HCT116 (cell line): ENCODE data around the gene RAB30. TPM values are rescaled to one million over a fixed set of nuclear protein-coding genes. Genes with fewer than 3 reads are reported as not detected.

Experiments
- ATAC-seq: fragments of 200-7000 bp; cut with Tn5 transposase; 2 replicates; pipeline ENCODE4 v1.9.1; 2020; ENCODE audit warnings: mild to moderate bottlenecking, moderate library complexity
- BruUV-seq: library from RNA; stranded (reverse); fragments of 400-500 nt; replicated peaks from 2 replicates; lab custom pipeline; 2021; lab: Mats Ljungman, UMichigan
- CTCF ChIA-PET: fragments of 300-600 bp; sonication (Branson Sonifier 250); formaldehyde crosslinking; loops from one replicate; lab custom pipeline; 2021; ENCODE audit warnings: antibody characterized with exemption; lab: Charles Lee
- POLR2A ChIA-PET: fragments of 300-600, 350-600 bp; sonication (Branson Sonifier 250); formaldehyde crosslinking; loops from one replicate; lab custom pipeline; 2021; ENCODE audit warnings: antibody characterized with exemption; lab: Charles Lee
- RAD21 ChIA-PET, 2 experiments: fragments of 300-600 bp; sonication (Branson Sonifier 250); formaldehyde crosslinking; loops; one replicate each; lab custom pipeline; 2023; ENCODE audit warnings: low total read pairs in 2 of 2; ENCODE audit not compliant: uncharacterized antibody in 2 of 2, unreplicated experiment in 2 of 2, low non-redundant PET in 1 of 2; lab: Charles Lee
- DNase-seq: peaks from one replicate; pipeline ENCODE4 v3.0.0-alpha.2; 2010; ENCODE audit warnings: low read depth, low spot score
- H2AFZ ChIP-seq: fragments of 200-600 bp; shearing (Covaris generic), sonication (generic); 2 replicates; pipeline ENCODE4 v1.6.1; 2017; ENCODE audit warnings: low read depth, mixed run types, mixed read lengths, antibody characterized with exemption, low read length; ENCODE audit not compliant: poor library complexity, severe bottlenecking
- H3K27ac ChIP-seq: 2 replicates; pipeline ENCODE4 v1.5.1; 2012; ENCODE audit warnings: low read depth, low read length
- H3K27me3 ChIP-seq: fragments of 200-600 bp; sonication (generic); 2 replicates; pipeline ENCODE4 v1.6.1; 2016; ENCODE audit warnings: mixed run types, low read length, mixed read lengths; ENCODE audit not compliant: insufficient read depth
- H3K36me3 ChIP-seq, 2 experiments: fragments of 200-500 bp in 1 of 2; fragments of 200-600 bp in 1 of 2; sonication (Bioruptor generic) in 1 of 2; sonication (generic) in 1 of 2; 2 replicates each; pipeline versions ENCODE4 v1.5.1 to v1.6.1; 2014 to 2016; ENCODE audit warnings: low read length in 2 of 2, inconsistent platforms in 1 of 2, mixed read lengths in 1 of 2, mixed run types in 1 of 2; ENCODE audit not compliant: insufficient read depth in 2 of 2, control insufficient read depth in 1 of 2
- H3K4me1 ChIP-seq, 2 experiments: fragments of 200-600 bp in 1 of 2; sonication (generic) in 1 of 2; 2 replicates each; pipeline versions ENCODE4 v1.5.1 to v1.6.1; 2012 to 2017; ENCODE audit warnings: low read length in 2 of 2, inconsistent platforms in 1 of 2, mild to moderate bottlenecking in 1 of 2, mixed read lengths in 1 of 2, mixed run types in 1 of 2, moderate library complexity in 1 of 2; ENCODE audit not compliant: insufficient read depth in 2 of 2, control insufficient read depth in 1 of 2
- H3K4me2 ChIP-seq: fragments of 200-600 bp; sonication (generic); 2 replicates; pipeline ENCODE4 v1.6.1; 2017; ENCODE audit warnings: mixed run types, low read length, mixed read lengths
- H3K4me3 ChIP-seq, 2 experiments: fragments of 200-600 bp in 1 of 2; sonication (generic) in 1 of 2; replicated peaks in 1 of 2; 2 replicates each; pipeline ENCODE4 v1.5.1; 2011 to 2016; ENCODE audit warnings: low read length in 2 of 2, control low read depth in 1 of 2, low read depth in 1 of 2, mild to moderate bottlenecking in 1 of 2, mixed read lengths in 1 of 2, mixed run types in 1 of 2
- H3K79me2 ChIP-seq: fragments of 200-600 bp; sonication (generic); 2 replicates; pipeline ENCODE4 v1.6.1; 2017; ENCODE audit warnings: mild to moderate bottlenecking, mixed run types, low read length, moderate library complexity, mixed read lengths; ENCODE audit not compliant: insufficient read depth
- H3K9ac ChIP-seq: fragments of 200-600 bp; sonication (generic); 2 replicates; pipeline ENCODE4 v1.6.1; 2016; ENCODE audit warnings: low read length, mixed read lengths
- H3K9me2 ChIP-seq: fragments of 200-600 bp; sonication (generic), shearing (Covaris generic); 2 replicates; pipeline ENCODE4 v1.6.1; 2017; ENCODE audit warnings: mixed run types, mild to moderate bottlenecking, moderate library complexity; ENCODE audit not compliant: insufficient read depth
- H3K9me3 ChIP-seq, 2 experiments: fragments of 200-500 bp in 1 of 2; fragments of 200-600 bp in 1 of 2; sonication (Bioruptor generic) in 1 of 2; sonication (generic) in 1 of 2; 2 replicates each; pipeline ENCODE4 v1.6.1; 2014 to 2017; ENCODE audit warnings: low read length in 2 of 2, mixed read lengths in 2 of 2, inconsistent platforms in 1 of 2, low read depth in 1 of 2, mild to moderate bottlenecking in 1 of 2, mixed run types in 1 of 2, moderate library complexity in 1 of 2; ENCODE audit not compliant: control insufficient read depth in 1 of 2, insufficient read depth in 1 of 2
- H4K20me1 ChIP-seq: fragments of 200-600 bp; sonication (generic), shearing (Covaris generic); 2 replicates; pipeline ENCODE4 v1.6.1; 2017; ENCODE audit warnings: mixed run types, mild to moderate bottlenecking, moderate library complexity; ENCODE audit not compliant: insufficient read depth
- CBX3 ChIP-seq: IDR thresholded peaks from 2 replicates; pipeline ENCODE4 v1.6.1; 2012; ENCODE audit warnings: low read depth
- CEBPB ChIP-seq: IDR thresholded peaks from 2 replicates; pipeline ENCODE4 v1.6.1; 2012; ENCODE audit warnings: low read depth
- EGR1 ChIP-seq: IDR thresholded peaks from 2 replicates; pipeline ENCODE4 v1.6.1; 2012; ENCODE audit warnings: low read depth
- ELF1 ChIP-seq: IDR thresholded peaks from 2 replicates; pipeline ENCODE4 v1.6.1; 2012; ENCODE audit warnings: low read depth, borderline replicate concordance
- EZH2 ChIP-seq: fragments of 200-600 bp; sonication (generic); IDR thresholded peaks from 2 replicates; pipeline ENCODE4 v1.6.1; 2017; ENCODE audit warnings: antibody characterized with exemption, mixed run types
- EZH2phosphoT487 ChIP-seq: fragments of 200-600 bp; IDR thresholded peaks from 2 replicates; pipeline ENCODE4 v1.6.1; 2018; ENCODE audit warnings: antibody characterized with exemption, borderline replicate concordance
- FOSL1 ChIP-seq: IDR thresholded peaks from 2 replicates; pipeline ENCODE4 v1.6.1; 2012; ENCODE audit warnings: low read depth
- JUND ChIP-seq: IDR thresholded peaks from 2 replicates; pipeline ENCODE4 v1.6.1; 2012
- MAX ChIP-seq: IDR thresholded peaks from 2 replicates; pipeline ENCODE4 v1.6.1; 2012
- POLR2A ChIP-seq: IDR thresholded peaks from 2 replicates; pipeline ENCODE4 v1.7.0; 2011; ENCODE audit warnings: borderline replicate concordance; ENCODE audit not compliant: insufficient read depth, insufficient read length; ENCODE audit errors: extremely low read depth
- POLR2AphosphoS5 ChIP-seq: IDR thresholded peaks from 2 replicates; pipeline ENCODE4 v1.6.1; 2011; ENCODE audit warnings: mild to moderate bottlenecking, low read depth, low read length, moderate library complexity
- RAD21 ChIP-seq: IDR thresholded peaks from 2 replicates; pipeline ENCODE4 v1.6.1; 2012; ENCODE audit warnings: low read depth, mild to moderate bottlenecking
- SRF ChIP-seq: IDR thresholded peaks from 2 replicates; pipeline ENCODE4 v1.6.1; 2012; ENCODE audit warnings: low read depth
- TCF7L2 ChIP-seq: IDR thresholded peaks from 2 replicates; pipeline ENCODE4 v1.7.0; 2011; ENCODE audit warnings: borderline replicate concordance, inconsistent platforms; ENCODE audit not compliant: insufficient read depth, insufficient read length; ENCODE audit errors: extremely low read depth
- YY1 ChIP-seq: IDR thresholded peaks from 2 replicates; pipeline ENCODE4 v1.6.1; 2011; ENCODE audit warnings: low read length, low read depth, moderate library complexity, mild to moderate bottlenecking; ENCODE audit not compliant: insufficient replicate concordance; ENCODE audit errors: extremely low read depth
- ZBTB33 ChIP-seq: IDR thresholded peaks from 2 replicates; pipeline ENCODE4 v1.6.1; 2011; ENCODE audit warnings: mild to moderate bottlenecking, low read length, moderate library complexity; ENCODE audit not compliant: insufficient replicate concordance; ENCODE audit errors: extremely low read depth
- ZFX ChIP-seq: fragments of 450-650 bp; IDR thresholded peaks from 2 replicates; pipeline ENCODE4 v1.6.1; 2017
- ZNF274 ChIP-seq: fragments of 200-500 bp; sonication (Bioruptor generic); IDR thresholded peaks from 2 replicates; pipeline ENCODE4 v1.6.1; 2014; ENCODE audit warnings: mild to moderate bottlenecking, low read depth, low read length, inconsistent platforms
- intact Hi-C: fragments of 100-400 bp; cut with micrococcal nuclease; formaldehyde crosslinking; loops from 2 replicates; pipeline ENCODE4 v1.10.0; 2022
- total RNA-seq: library from RNA; stranded (reverse); gene quantifications from one replicate; pipeline ENCODE4 v1.2.1, GENCODE V29; 2021; ENCODE audit not compliant: unreplicated experiment

Gene RAB30
- total RNA-seq, 1 experiment from 2014 or later, result 5.7 TPM

GRCh38 chr11:82930734-82931133, 141.0 kb downstream of the RAB30 start:
- ChIA-PET RAD21 (no interaction called here), POLR2A (no interaction called here)
- Histone ChIP-seq H4K20me1 (no peaks in the 10 kb centered on the region), H3K27ac (no peak overlapping the region), H3K4me1 (no peaks in the 10 kb centered on the region), H3K36me3 (peaks cover 8 to 26% of the 10 kb centered on the region in 2 experiments; a peak in 3 of 4 replicates), H3K9me2 (no peaks in the 10 kb centered on the region)
- BruUV-seq, result no TSS peak
- DNase-seq, result no peak
- TF ChIP-seq YY1, result no peak
- TF ChIP-seq SRF, result no peak
- no peak for TF ChIP-seq CBX3
- no peak for TF ChIP-seq EZH2
- TF ChIP-seq ZNF274, result no peak
- TF ChIP-seq CEBPB, result no peak
- no peak for TF ChIP-seq ZFX
- no peak for TF ChIP-seq FOSL1
- TF ChIP-seq RAD21, result no peak
- no peak for TF ChIP-seq ZBTB33
- no peak for TF ChIP-seq MAX
- TF ChIP-seq JUND, result no peak
- no peak for TF ChIP-seq EZH2phosphoT487
- TF ChIP-seq POLR2A, result no peak
- no peak for TF ChIP-seq EGR1
- no peak for TF ChIP-seq POLR2AphosphoS5
- TF ChIP-seq TCF7L2, result no peak
- no peak for TF ChIP-seq ELF1
- TF ChIP-seq, all 23 proteins: peak for 0
- no peaks in the 10 kb centered on the region for H3K27me3 ChIP-seq
- H3K4me3 ChIP-seq, result no peak overlapping the region
- H2AFZ ChIP-seq, result no peak overlapping the region
- H3K79me2 ChIP-seq, result no peaks in the 10 kb centered on the region
- CTCF ChIA-PET, result interaction anchor here (1.6 kb wide), 1 partner anchor 9 kb away, joined by 4 read pairs; no protein-coding TSS in a partner anchor
- ATAC-seq, result no peak
- no peak overlapping the region for H3K4me2 ChIP-seq
- no peak overlapping the region for H3K9ac ChIP-seq
- H3K9me3 ChIP-seq, result no peaks in the 10 kb centered on the region
- intact Hi-C loops, result no loop called here
